A673 (cell line): Measurements from ENCODE around the gene OSGEP. TPM values are rescaled to one million over a fixed set of nuclear protein-coding genes. Genes with fewer than 3 reads are reported as not detected.

Experiments used
- BruUV-seq: library from RNA; stranded (reverse); fragments of 400-500 nt; replicated peaks from 2 replicates; lab custom pipeline; 2021; lab: Mats Ljungman, UMichigan
- CTCF ChIA-PET: fragments of 300-600 bp; sonication (Branson Sonifier 250); formaldehyde crosslinking; loops from one replicate; lab custom pipeline; 2022; ENCODE audit warnings: antibody characterized with exemption; lab: Charles Lee
- POLR2A ChIA-PET: fragments of 300-600 bp; sonication (Branson Sonifier 250); formaldehyde crosslinking; loops from one replicate; lab custom pipeline; 2022; ENCODE audit warnings: antibody characterized with exemption; ENCODE audit not compliant: low non-redundant PET; lab: Charles Lee
- DNase-seq: peaks from one replicate; pipeline ENCODE4 v3.0.0-alpha.2; 2015; ENCODE audit warnings: low spot score
- H3K27ac ChIP-seq: fragments of 200-600 bp; sonication (generic); 2 replicates; pipeline ENCODE4 v1.5.1; 2016; ENCODE audit warnings: mixed run types, low read depth, mild to moderate bottlenecking, mixed read lengths, antibody characterized with exemption, low read length; ENCODE audit not compliant: poor library complexity, severe bottlenecking
- H3K27me3 ChIP-seq: fragments of 200-600 bp; sonication (generic); replicated peaks from 2 replicates; pipeline ENCODE4 v1.6.1; 2017; ENCODE audit warnings: mixed run types, low read depth, mild to moderate bottlenecking, mixed read lengths, antibody characterized with exemption, low read length; ENCODE audit not compliant: insufficient read depth, poor library complexity
- H3K36me3 ChIP-seq: fragments of 200-600 bp; sonication (generic); 2 replicates; pipeline ENCODE4 v1.6.1; 2016; ENCODE audit warnings: mixed run types, mild to moderate bottlenecking, mixed read lengths, antibody characterized with exemption, low read length; ENCODE audit not compliant: insufficient read depth, poor library complexity, severe bottlenecking
- H3K4me1 ChIP-seq: fragments of 200-600 bp; sonication (generic); 2 replicates; pipeline ENCODE4 v1.6.1; 2017; ENCODE audit warnings: mixed run types, mild to moderate bottlenecking, mixed read lengths, antibody characterized with exemption, low read length; ENCODE audit not compliant: insufficient read depth, poor library complexity, severe bottlenecking
- H3K4me3 ChIP-seq: fragments of 200-600 bp; sonication (generic); 2 replicates; pipeline ENCODE4 v1.5.1; 2016; ENCODE audit warnings: low read depth, mixed run types, mild to moderate bottlenecking, mixed read lengths, low read length; ENCODE audit not compliant: poor library complexity, severe bottlenecking
- H3K9me3 ChIP-seq: fragments of 200-600 bp; sonication (generic); 2 replicates; pipeline ENCODE4 v1.6.1; 2016; ENCODE audit warnings: mixed run types, low read depth, mild to moderate bottlenecking, mixed read lengths, antibody characterized with exemption, low read length; ENCODE audit not compliant: poor library complexity, severe bottlenecking
- CTCF ChIP-seq: fragments of 300-800, 200-600 bp; sonication (generic); conservative IDR thresholded peaks from 2 replicates; pipeline ENCODE4 v1.5.1; 2017; ENCODE audit warnings: low read depth, mild to moderate bottlenecking, antibody characterized with exemption, low read length, moderate library complexity, mixed read lengths
- EZH2 ChIP-seq: fragments of 200-600 bp; sonication (generic); IDR thresholded peaks from 2 replicates; pipeline ENCODE4 v1.6.1; 2017; ENCODE audit warnings: borderline replicate concordance, low read depth, mild to moderate bottlenecking, mixed read lengths, antibody characterized with exemption, low read length; ENCODE audit not compliant: poor library complexity, severe bottlenecking
- intact Hi-C: fragments of 100-400 bp; cut with micrococcal nuclease; formaldehyde crosslinking; loops from one replicate; pipeline ENCODE4 v1.10.0; 2022; ENCODE audit not compliant: unreplicated experiment
- total RNA-seq: library from RNA; stranded (reverse); gene quantifications from 2 replicates; pipeline ENCODE4 v1.2.3, GENCODE V29; 2021

OSGEP gene
- total RNA-seq, 1 experiment from 2014 or later = 67.8 TPM

GRCh38 chr14:20417250-20418186 lies 37.1 kb downstream of the OSGEP start:
- DNase-seq = no peak
- Histone ChIP-seq H3K4me3 (no peak overlapping the region), H3K27ac (no peak overlapping the region), H3K36me3 (no peaks in the 10 kb centered on the region), H3K27me3 (no peaks in the 10 kb centered on the region), H3K4me1 (peaks cover 8% of the 10 kb centered on the region), H3K9me3 (no peaks in the 10 kb centered on the region)
- no TSS peak for BruUV-seq
- intact Hi-C loops = no loop called here
- TF ChIP-seq EZH2 (no peak), CTCF (no peak)
- ChIA-PET CTCF (no interaction called here), POLR2A (no interaction called here)

GRCh38 chr14:20416223-20416622 lies 38.4 kb downstream of the OSGEP start:
- intact Hi-C loops = no loop called here
- no peaks in the 10 kb centered on the region for H3K36me3 ChIP-seq
- TF ChIP-seq CTCF (no peak), EZH2 (no peak)
- no peak overlapping the region for H3K27ac ChIP-seq
- ChIA-PET POLR2A (no interaction called here), CTCF (interaction anchor here (0.7 to 1.2 kb wide), 5 partner anchors 25 to 194 kb away, joined by 3 to 6 read pairs (median 3); partner anchors contain the start of genes APEX1 and PARP2)
- H3K4me3 ChIP-seq = no peak overlapping the region
- peaks cover 13% of the 10 kb centered on the region for H3K4me1 ChIP-seq
- no peaks in the 10 kb centered on the region for H3K27me3 ChIP-seq
- no peak for DNase-seq
- no peaks in the 10 kb centered on the region for H3K9me3 ChIP-seq
- no TSS peak for BruUV-seq

- Histone ChIP-seq H3K27me3 (no peaks in the 10 kb centered on the region), H3K4me3 (no peak overlapping the region), H3K9me3 (no peaks in the 10 kb centered on the region), H3K27ac (no peak overlapping the region), H3K36me3 (no peaks in the 10 kb centered on the region), H3K4me1 (peaks cover 13% of the 10 kb centered on the region)
- ChIA-PET POLR2A (no interaction called here), CTCF (interaction anchor here (0.6 to 1.2 kb wide), 7 partner anchors 25 to 555 kb away, joined by 3 to 6 read pairs (median 3); partner anchors contain the start of genes APEX1 and PARP2)
- no TSS peak for BruUV-seq
- TF ChIP-seq CTCF (peak; percentile 74), EZH2 (no peak)
- DNase-seq = peak; percentile 80
- intact Hi-C loops = no loop called here
These were observed 38.8 kb downstream of the OSGEP start for GRCh38 chr14:20415782-20416206.
